22Rv1 (cell line): Measurements from ENCODE around the gene LINC00237.

Source experiments
- ZFX ChIP-seq: fragments of 450-650 bp; IDR thresholded peaks from 2 replicates; pipeline ENCODE4 v1.6.1; 2017; ENCODE audit warnings: antibody characterized with exemption, borderline replicate concordance
- TF ChIP-seq, protein P1 (sequence below): fragments of 450-650 bp; IDR thresholded peaks from 2 replicates; pipeline ENCODE4 v1.5.1; 2017; ENCODE audit warnings: mild to moderate bottlenecking

DNA sequence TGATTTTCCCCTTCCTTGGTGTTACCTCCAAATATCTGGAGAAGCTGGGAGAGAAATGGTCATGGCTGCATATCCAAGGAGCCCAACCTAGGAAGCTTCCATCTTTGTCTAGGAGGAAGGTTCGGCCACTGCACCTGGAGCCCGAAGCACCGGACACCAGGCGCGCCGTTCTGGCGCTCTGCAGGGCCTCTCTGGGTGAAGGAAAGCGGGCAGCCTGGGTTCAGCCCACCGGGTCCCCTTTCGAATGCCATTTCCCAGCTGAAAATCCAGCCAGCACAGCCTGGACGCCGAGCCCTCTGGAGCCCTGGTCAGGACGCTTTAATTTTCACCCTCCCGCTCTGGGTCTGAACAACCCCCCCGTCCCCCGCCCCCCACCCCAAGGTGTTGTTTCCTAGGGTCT, 1.2 kb downstream of the LINC00237 start:
- TF ChIP-seq, protein P1, sequence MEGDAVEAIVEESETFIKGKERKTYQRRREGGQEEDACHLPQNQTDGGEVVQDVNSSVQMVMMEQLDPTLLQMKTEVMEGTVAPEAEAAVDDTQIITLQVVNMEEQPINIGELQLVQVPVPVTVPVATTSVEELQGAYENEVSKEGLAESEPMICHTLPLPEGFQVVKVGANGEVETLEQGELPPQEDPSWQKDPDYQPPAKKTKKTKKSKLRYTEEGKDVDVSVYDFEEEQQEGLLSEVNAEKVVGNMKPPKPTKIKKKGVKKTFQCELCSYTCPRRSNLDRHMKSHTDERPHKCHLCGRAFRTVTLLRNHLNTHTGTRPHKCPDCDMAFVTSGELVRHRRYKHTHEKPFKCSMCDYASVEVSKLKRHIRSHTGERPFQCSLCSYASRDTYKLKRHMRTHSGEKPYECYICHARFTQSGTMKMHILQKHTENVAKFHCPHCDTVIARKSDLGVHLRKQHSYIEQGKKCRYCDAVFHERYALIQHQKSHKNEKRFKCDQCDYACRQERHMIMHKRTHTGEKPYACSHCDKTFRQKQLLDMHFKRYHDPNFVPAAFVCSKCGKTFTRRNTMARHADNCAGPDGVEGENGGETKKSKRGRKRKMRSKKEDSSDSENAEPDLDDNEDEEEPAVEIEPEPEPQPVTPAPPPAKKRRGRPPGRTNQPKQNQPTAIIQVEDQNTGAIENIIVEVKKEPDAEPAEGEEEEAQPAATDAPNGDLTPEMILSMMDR: no peak
- no peak for TF ChIP-seq ZFX
